ENCODE results near the gene CIB4.

Gene CIB4

DNA sequence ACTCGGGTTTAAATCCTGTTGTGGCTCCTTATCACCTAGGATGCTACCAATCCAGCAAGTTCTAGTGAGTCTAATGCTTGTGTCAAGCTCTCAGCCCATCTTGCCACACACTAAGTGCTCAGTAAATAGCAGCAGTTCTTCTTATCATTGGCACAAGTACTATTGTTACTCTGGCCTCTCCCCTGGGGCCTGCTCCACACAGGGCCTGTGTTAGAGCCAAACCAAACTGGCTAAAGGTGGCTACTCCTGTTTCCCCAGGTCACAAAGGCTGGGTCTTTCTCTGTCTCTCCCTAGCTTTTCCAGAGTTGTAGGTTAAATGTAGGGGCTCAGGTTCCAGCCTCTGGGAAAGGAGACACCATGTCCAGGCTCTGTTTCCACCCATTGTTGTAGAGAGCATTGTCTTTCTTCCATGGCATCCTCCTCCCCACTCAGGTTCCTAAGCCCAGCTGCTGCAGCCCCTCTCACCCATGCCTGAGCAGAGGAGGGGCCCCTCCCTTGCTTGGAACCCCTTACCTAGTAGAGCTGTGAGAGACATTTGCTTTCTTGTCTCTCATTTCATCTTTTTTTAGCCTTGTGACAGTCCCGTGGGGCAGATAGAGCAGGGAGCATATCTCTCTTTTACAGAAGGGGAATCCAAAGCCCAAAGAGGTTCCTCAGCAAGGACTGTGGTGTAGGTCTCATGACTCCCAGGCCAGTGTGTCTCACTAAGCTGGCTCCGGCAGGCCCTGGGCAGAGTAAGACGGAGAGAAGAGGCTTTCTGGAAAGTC lies 106.9 kb downstream of the CIB4 start:
- no peaks in the 10 kb centered on the region for H3K79me1 ChIP-seq (replicated peaks; ENCODE audit: low read length, poor library complexity, severe bottlenecking)

DNA sequence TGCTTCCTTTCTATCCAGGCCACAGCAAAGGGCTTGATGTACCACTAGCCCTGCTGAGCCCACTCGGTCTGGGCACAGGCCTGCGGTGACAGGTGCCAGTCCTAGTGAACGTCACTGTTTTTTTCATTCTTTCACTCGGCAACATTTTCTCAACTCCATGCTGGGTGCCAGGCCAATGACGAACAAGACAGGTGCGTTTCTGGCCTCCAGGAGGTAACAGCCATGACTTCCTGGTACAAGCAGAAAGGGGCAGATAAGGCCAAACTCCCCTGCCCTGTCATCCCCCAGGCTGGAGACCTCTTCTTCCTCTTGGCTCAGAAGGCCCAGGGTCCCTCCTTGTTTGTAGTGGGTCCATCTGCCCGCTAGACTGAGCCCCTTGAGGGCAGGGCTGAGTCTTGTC lies 107.5 kb downstream of the CIB4 start:
- no peak for DNase-seq
- no peak overlapping the region for H3K18ac ChIP-seq (ENCODE audit: low read depth in 1 of 2, low read length in 2 of 2)
- H3K9me3 ChIP-seq (ENCODE audit: control insufficient read depth, low read length): no peaks in the 10 kb centered on the region
- no peaks in the 10 kb centered on the region for H3K36me3 ChIP-seq (ENCODE audit: control insufficient read depth in 1 of 2, insufficient read depth in 2 of 2, low read depth in 1 of 2, low read length in 2 of 2)
- H3K27ac ChIP-seq (ENCODE audit: low read length, poor library complexity, severe bottlenecking): no peak overlapping the region
- H3K9ac ChIP-seq (ENCODE audit: low read length): no peak overlapping the region
- no peak overlapping the region for H3K4ac ChIP-seq (ENCODE audit: low read depth in 1 of 2, low read length in 2 of 2)
- H2AFZ ChIP-seq (ENCODE audit: low read depth, low read length): no peak overlapping the region
- no peak overlapping the region for H3K4me3 ChIP-seq (ENCODE audit: insufficient read depth in 1 of 2, low read depth in 1 of 2, low read length in 2 of 2)
- H3K4me1 ChIP-seq (ENCODE audit: control insufficient read depth, insufficient read depth, low read depth, low read length): peaks cover 4% of the 10 kb centered on the region
- H3K79me1 ChIP-seq (replicated peaks; ENCODE audit: low read length, poor library complexity, severe bottlenecking): no peaks in the 10 kb centered on the region
- H3K14ac ChIP-seq (ENCODE audit: low read length in 2 of 2): no peak overlapping the region
- WGBS: 87% methylated on average over 7 of the region's 7 CpGs
- no peak overlapping the region for H2BK120ac ChIP-seq (ENCODE audit: low read depth, low read length)
- no peak overlapping the region for H2AK5ac ChIP-seq (ENCODE audit: low read length, severe bottlenecking)
- no peak overlapping the region for H3K23ac ChIP-seq (ENCODE audit: low read length in 2 of 2)
- H2BK15ac ChIP-seq (ENCODE audit: low read depth, poor library complexity, severe bottlenecking): no peak overlapping the region
- no peak overlapping the region for H2BK5ac ChIP-seq (ENCODE audit: low read depth, low read length, poor library complexity, severe bottlenecking)
- peaks cover 51 to 69% of the 10 kb centered on the region in 2 experiments for H3K27me3 ChIP-seq (ENCODE audit: control insufficient read depth in 1 of 2, insufficient read depth in 1 of 2, low read length in 2 of 2)
- H4K91ac ChIP-seq (ENCODE audit: low read length): no peak overlapping the region
- no peak overlapping the region for H3K4me2 ChIP-seq (ENCODE audit: low read length, poor library complexity, severe bottlenecking)
- no peak overlapping the region for H2BK12ac ChIP-seq (ENCODE audit: low read length in 2 of 2)
- no peak overlapping the region for H4K8ac ChIP-seq (ENCODE audit: low read length)

More for the DNA sequence above, 106.9 kb downstream of the CIB4 start:
- no peak for DNase-seq
- no peak overlapping the region for H2AK5ac ChIP-seq (ENCODE audit: low read length, severe bottlenecking)
- H4K8ac ChIP-seq (ENCODE audit: low read length): no peak overlapping the region
- H3K14ac ChIP-seq (ENCODE audit: low read length in 2 of 2): no peak overlapping the region
- H2AFZ ChIP-seq (ENCODE audit: low read depth, low read length): no peak overlapping the region
- no peak overlapping the region for H4K91ac ChIP-seq (ENCODE audit: low read length)
- H2BK12ac ChIP-seq (ENCODE audit: low read length in 2 of 2): no peak overlapping the region
- no peaks in the 10 kb centered on the region for H3K36me3 ChIP-seq (ENCODE audit: control insufficient read depth in 1 of 2, insufficient read depth in 2 of 2, low read depth in 1 of 2, low read length in 2 of 2)
- WGBS: 83% methylated on average over 4 of the region's 4 CpGs
- no peak overlapping the region for H2BK120ac ChIP-seq (ENCODE audit: low read depth, low read length)
- H2BK15ac ChIP-seq (ENCODE audit: low read depth, poor library complexity, severe bottlenecking): no peak overlapping the region
- H3K9ac ChIP-seq (ENCODE audit: low read length): no peak overlapping the region
- H3K27me3 ChIP-seq (ENCODE audit: control insufficient read depth in 1 of 2, insufficient read depth in 1 of 2, low read length in 2 of 2): peaks cover 50 to 66% of the 10 kb centered on the region in 2 experiments
- no peak overlapping the region for H3K23ac ChIP-seq (ENCODE audit: low read length in 2 of 2)
- H3K9me3 ChIP-seq (ENCODE audit: control insufficient read depth, low read length): no peaks in the 10 kb centered on the region
- peaks cover 4% of the 10 kb centered on the region for H3K4me1 ChIP-seq (ENCODE audit: control insufficient read depth, insufficient read depth, low read depth, low read length)
- no peak overlapping the region for H3K4ac ChIP-seq (ENCODE audit: low read depth in 1 of 2, low read length in 2 of 2)
- H3K4me3 ChIP-seq (ENCODE audit: insufficient read depth in 1 of 2, low read depth in 1 of 2, low read length in 2 of 2): no peak overlapping the region
- H3K27ac ChIP-seq (ENCODE audit: low read length, poor library complexity, severe bottlenecking): no peak overlapping the region
- no peak overlapping the region for H2BK5ac ChIP-seq (ENCODE audit: low read depth, low read length, poor library complexity, severe bottlenecking)
- H3K18ac ChIP-seq (ENCODE audit: low read depth in 1 of 2, low read length in 2 of 2): no peak overlapping the region
- H3K4me2 ChIP-seq (ENCODE audit: low read length, poor library complexity, severe bottlenecking): no peak overlapping the region

DNA sequence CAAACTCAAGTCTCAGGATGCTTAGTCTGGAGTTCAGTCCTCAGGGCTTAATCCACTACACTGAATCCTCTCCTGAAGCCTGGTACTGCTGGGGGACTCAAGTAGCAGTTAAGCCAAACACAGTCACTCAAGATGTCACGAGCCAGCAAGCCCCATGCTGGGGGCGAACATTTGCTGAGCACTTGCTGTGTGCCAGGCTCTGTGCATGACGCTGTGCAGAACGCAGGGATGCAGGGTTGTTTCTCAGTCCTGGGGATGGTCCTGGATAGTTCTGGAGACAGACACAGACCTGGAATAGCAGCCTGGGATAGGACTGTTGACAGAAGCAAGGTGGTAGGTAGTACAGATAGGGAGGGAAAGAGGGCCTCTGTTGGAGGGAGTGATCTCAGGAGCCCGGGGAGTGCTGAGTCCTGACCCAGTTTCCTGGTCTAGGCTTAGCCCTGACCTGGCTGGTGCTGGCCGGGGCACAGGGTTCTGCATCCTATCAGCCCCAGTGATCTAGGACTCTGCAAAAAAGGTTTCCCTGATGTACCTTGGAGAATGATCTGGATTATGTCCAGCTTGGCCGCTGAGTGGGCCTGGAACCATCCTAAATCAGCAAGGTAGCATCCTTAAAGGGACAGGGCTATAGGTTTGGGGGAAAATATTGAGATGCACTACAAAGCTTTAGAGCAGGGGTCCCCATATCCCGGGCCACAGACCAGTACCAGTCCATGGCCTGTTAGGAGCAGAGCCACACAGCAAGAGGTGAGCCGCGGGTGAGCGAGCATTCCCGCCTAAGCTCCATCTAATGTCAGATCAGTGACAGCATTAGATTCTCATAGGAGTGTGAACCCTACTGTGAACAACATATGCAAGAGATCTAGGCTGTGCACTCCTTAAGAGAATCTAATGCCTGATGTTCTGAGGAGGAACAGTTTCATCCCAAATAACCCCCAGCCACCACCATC lies 108.6 kb downstream of the CIB4 start:
- Histone ChIP-seq H4K8ac (ENCODE audit: low read length) (no peak overlapping the region), H2BK5ac (ENCODE audit: low read depth, low read length, poor library complexity, severe bottlenecking) (no peak overlapping the region), H3K4me1 (ENCODE audit: control insufficient read depth, insufficient read depth, low read depth, low read length) (peaks cover 4% of the 10 kb centered on the region), H3K4me3 (ENCODE audit: insufficient read depth in 1 of 2, low read depth in 1 of 2, low read length in 2 of 2) (no peak overlapping the region), H3K14ac (ENCODE audit: low read length in 2 of 2) (no peak overlapping the region), H2BK120ac (ENCODE audit: low read depth, low read length) (no peak overlapping the region), H3K79me1 (replicated peaks; ENCODE audit: low read length, poor library complexity, severe bottlenecking) (no peaks in the 10 kb centered on the region), H3K9me3 (ENCODE audit: control insufficient read depth, low read length) (no peaks in the 10 kb centered on the region), H3K4me2 (ENCODE audit: low read length, poor library complexity, severe bottlenecking) (no peak overlapping the region), H2BK15ac (ENCODE audit: low read depth, poor library complexity, severe bottlenecking) (no peak overlapping the region), H4K91ac (ENCODE audit: low read length) (no peak overlapping the region), H3K27me3 (ENCODE audit: control insufficient read depth in 1 of 2, insufficient read depth in 1 of 2, low read length in 2 of 2) (peaks cover 62 to 75% of the 10 kb centered on the region in 2 experiments), H3K27ac (ENCODE audit: low read length, poor library complexity, severe bottlenecking) (no peak overlapping the region), H3K18ac (ENCODE audit: low read depth in 1 of 2, low read length in 2 of 2) (no peak overlapping the region), H3K23ac (ENCODE audit: low read length in 2 of 2) (no peak overlapping the region), H2AK5ac (ENCODE audit: low read length, severe bottlenecking) (no peak overlapping the region), H3K36me3 (ENCODE audit: control insufficient read depth in 1 of 2, insufficient read depth in 2 of 2, low read depth in 1 of 2, low read length in 2 of 2) (no peaks in the 10 kb centered on the region), H3K4ac (ENCODE audit: low read depth in 1 of 2, low read length in 2 of 2) (no peak overlapping the region), H2BK12ac (ENCODE audit: low read length in 2 of 2) (no peak overlapping the region), H2AFZ (ENCODE audit: low read depth, low read length) (no peak overlapping the region), H3K9ac (ENCODE audit: low read length) (no peak overlapping the region)
- WGBS: 82% methylated on average over 12 of the region's 12 CpGs
- no peak for DNase-seq
